Left kidney (tissue), 2 donors: ENCODE results near the gene MAPK7. TPM values are rescaled to one million over a fixed set of nuclear protein-coding genes. Genes with fewer than 3 reads are reported as not detected.

Source experiments
- DNase-seq: peaks from one replicate; pipeline ENCODE4 v3.0.0-alpha.2; 2013
- polyA plus RNA-seq: library from polyadenylated mRNA; unstranded; fragments of 120-200 nt; gene quantifications from one replicate; pipeline ENCODE4 v1.2.1, GENCODE V29; 2013; ENCODE audit not compliant: insufficient read length

Gene MAPK7
- polyA plus RNA-seq, 1 donor = 24.4 TPM

- DNase-seq = no peak
Observed at GRCh38 chr17:19379361-19380065, 1.2 kb downstream of the MAPK7 start.

GRCh38 chr17:19380481-19381301 is 2.4 kb downstream of the MAPK7 start:
- DNase-seq = no peak

- DNase-seq = no peak
Observed at GRCh38 chr17:19381361-19381740, 3.1 kb downstream of the MAPK7 start.

- DNase-seq = no peak
Observed at GRCh38 chr17:19381741-19382444, 3.6 kb downstream of the MAPK7 start.

- no peak for DNase-seq
Observed at GRCh38 chr17:19382531-19383444, 4.5 kb downstream of the MAPK7 start.

- DNase-seq = no peak
Observed at GRCh38 chr17:19383681-19384470, 5.6 kb downstream of the MAPK7 start.

- DNase-seq = peak; percentile 88
Observed at GRCh38 chr17:19384723-19385391, 6.6 kb downstream of the MAPK7 start.

GRCh38 chr17:19385521-19385983 is 7.3 kb downstream of the MAPK7 start:
- DNase-seq = no peak

GRCh38 chr17:19386051-19386929 is 8.0 kb downstream of the MAPK7 start:
- DNase-seq = no peak

- DNase-seq = peak; percentile 86
Observed at GRCh38 chr17:19386974-19387920, 8.9 kb downstream of the MAPK7 start, which contains the start of gene MFAP4. MFAP4 (minus strand) TSS chr17:19387190; CDS start chr17:19387155, 35 bp downstream.

- DNase-seq = no peak
Observed at GRCh38 chr17:19387921-19388521, 9.7 kb downstream of the MAPK7 start.

GRCh38 chr17:19388791-19389785 is 10.8 kb downstream of the MAPK7 start:
- no peak for DNase-seq

- no peak for DNase-seq
Observed at GRCh38 chr17:19390951-19391350, 12.7 kb downstream of the MAPK7 start.

GRCh38 chr17:19391432-19391831 is 13.1 kb downstream of the MAPK7 start:
- DNase-seq = no peak

- no peak for DNase-seq
Observed at GRCh38 chr17:19392303-19392702, 14.0 kb downstream of the MAPK7 start.

- no peak for DNase-seq
Observed at GRCh38 chr17:19397556-19398041, 19.3 kb downstream of the MAPK7 start.
